Ovary (tissue), 3 donors: Measurements from ENCODE around the gene ICA1.

Source experiments
- EP300 ChIP-seq: sonication (generic); formaldehyde crosslinking; IDR thresholded peaks from one replicate; pipeline ENCODE4 v1.6.1; 2017; ENCODE audit warnings: antibody characterized with exemption
- TF ChIP-seq, protein P1 (sequence below), 3 donors: fragments of 450-650 bp in 2 of 3; fragments of 200-600 bp in 1 of 3; IDR thresholded peaks; one replicate each; pipeline versions ENCODE4 v1.5.1 to v1.8.0; 2016 to 2022; ENCODE audit warnings: antibody characterized with exemption in 3 of 3, mild to moderate bottlenecking in 1 of 3
- donor health status: DM: no; HTN: no; CAD: no.

- TF ChIP-seq, protein P1, sequence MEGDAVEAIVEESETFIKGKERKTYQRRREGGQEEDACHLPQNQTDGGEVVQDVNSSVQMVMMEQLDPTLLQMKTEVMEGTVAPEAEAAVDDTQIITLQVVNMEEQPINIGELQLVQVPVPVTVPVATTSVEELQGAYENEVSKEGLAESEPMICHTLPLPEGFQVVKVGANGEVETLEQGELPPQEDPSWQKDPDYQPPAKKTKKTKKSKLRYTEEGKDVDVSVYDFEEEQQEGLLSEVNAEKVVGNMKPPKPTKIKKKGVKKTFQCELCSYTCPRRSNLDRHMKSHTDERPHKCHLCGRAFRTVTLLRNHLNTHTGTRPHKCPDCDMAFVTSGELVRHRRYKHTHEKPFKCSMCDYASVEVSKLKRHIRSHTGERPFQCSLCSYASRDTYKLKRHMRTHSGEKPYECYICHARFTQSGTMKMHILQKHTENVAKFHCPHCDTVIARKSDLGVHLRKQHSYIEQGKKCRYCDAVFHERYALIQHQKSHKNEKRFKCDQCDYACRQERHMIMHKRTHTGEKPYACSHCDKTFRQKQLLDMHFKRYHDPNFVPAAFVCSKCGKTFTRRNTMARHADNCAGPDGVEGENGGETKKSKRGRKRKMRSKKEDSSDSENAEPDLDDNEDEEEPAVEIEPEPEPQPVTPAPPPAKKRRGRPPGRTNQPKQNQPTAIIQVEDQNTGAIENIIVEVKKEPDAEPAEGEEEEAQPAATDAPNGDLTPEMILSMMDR (IDR thresholded peaks at IDR 0.05), result no peak
- TF ChIP-seq EP300, result no peak
Observed at GRCh38 chr7:8251195-8251594, 10.8 kb downstream of the ICA1 start.
